Endothelial cell of umbilical vein (primary cell): ENCODE results near the gene PLEKHJ1. TPM values are rescaled to one million over a fixed set of nuclear protein-coding genes. Genes with fewer than 3 reads are reported as not detected.

Source experiments
- BruUV-seq: library from RNA; stranded (reverse); fragments of 400-500 nt; replicated peaks from 2 replicates; lab custom pipeline; 2021; lab: Mats Ljungman, UMichigan
- CTCF ChIA-PET: fragments of 300-600, 350-600 bp; sonication (Branson Sonifier 250); formaldehyde crosslinking; loops from one replicate; lab custom pipeline; 2021; ENCODE audit warnings: antibody characterized with exemption, inconsistent platforms; lab: Charles Lee
- POLR2A ChIA-PET: fragments of 300-600, 350-600 bp; sonication (Branson Sonifier 250); formaldehyde crosslinking; loops from one replicate; lab custom pipeline; 2021; ENCODE audit warnings: antibody characterized with exemption, inconsistent platforms; lab: Charles Lee
- DNase-seq: peaks from one replicate; pipeline ENCODE4 v3.0.0-alpha.2; 2011; ENCODE audit warnings: low read depth, low spot score
- FAIRE-seq: peaks from 2 replicates; lab custom pipeline; 2011; peaks lifted over from hg19 to GRCh38; lab: Jason Lieb, UNC
- H2AFZ ChIP-seq: 2 replicates; pipeline ENCODE4 v1.6.0; 2012; ENCODE audit warnings: low read depth, low read length, control low read depth, inconsistent platforms
- H3K27ac ChIP-seq: 2 replicates; pipeline ENCODE4 v1.5.1; 2011; ENCODE audit warnings: low read depth, mild to moderate bottlenecking, control low read depth, low read length, moderate library complexity; ENCODE audit not compliant: insufficient read depth
- H3K27me3 ChIP-seq, 2 experiments: 2 replicates each; pipeline versions ENCODE4 v1.6.0 to v1.6.1; 2011; ENCODE audit warnings: low read length in 2 of 2, mixed read lengths in 1 of 2; ENCODE audit not compliant: control insufficient read depth in 2 of 2, insufficient read depth in 2 of 2
- H3K36me3 ChIP-seq, 2 experiments: 2 replicates in 1 of 2; 3 replicates in 1 of 2; pipeline ENCODE4 v1.5.1; 2011; ENCODE audit warnings: low read length in 2 of 2, mild to moderate bottlenecking in 1 of 2, moderate library complexity in 1 of 2; ENCODE audit not compliant: control insufficient read depth in 2 of 2, insufficient read depth in 2 of 2; ENCODE audit errors: extremely low read depth in 1 of 2
- H3K4me1 ChIP-seq: 3 replicates; pipeline ENCODE4 v1.5.1; 2011; ENCODE audit warnings: mild to moderate bottlenecking, low read length; ENCODE audit not compliant: control insufficient read depth, insufficient read depth; ENCODE audit errors: extremely low read depth
- H3K4me2 ChIP-seq: 2 replicates; pipeline ENCODE4 v1.6.1; 2011; ENCODE audit warnings: low read length, control low read depth, mixed read lengths; ENCODE audit not compliant: insufficient read depth
- H3K4me3 ChIP-seq, 3 experiments: fragments of 200-600 bp in 1 of 3; sonication (generic), shearing (Covaris generic) in 1 of 3; replicated peaks in 1 of 3; 2 replicates each; pipeline ENCODE4 v1.5.1; 2011 to 2016; ENCODE audit warnings: control low read depth in 3 of 3, low read length in 3 of 3, mild to moderate bottlenecking in 2 of 3, inconsistent platforms in 1 of 3, low read depth in 1 of 3, moderate library complexity in 1 of 3; ENCODE audit not compliant: insufficient read depth in 1 of 3
- H3K79me2 ChIP-seq: 2 replicates; pipeline ENCODE4 v1.6.0; 2012; ENCODE audit warnings: low read length, inconsistent platforms; ENCODE audit not compliant: control insufficient read depth, insufficient read depth
- H3K9ac ChIP-seq: replicated peaks from 2 replicates; pipeline ENCODE3; 2011; ENCODE audit warnings: low read length, control low read depth; ENCODE audit not compliant: insufficient read depth; ENCODE audit errors: extremely low read depth
- H3K9me1 ChIP-seq: replicated peaks from 3 replicates; pipeline ENCODE4 v1.6.0; 2011; ENCODE audit warnings: mild to moderate bottlenecking, low read length; ENCODE audit not compliant: control insufficient read depth, insufficient read depth; ENCODE audit errors: extremely low read depth
- H3K9me3 ChIP-seq: replicated peaks from 2 replicates; pipeline ENCODE4 v1.5.1; 2012; ENCODE audit warnings: low read length, inconsistent platforms; ENCODE audit not compliant: control insufficient read depth, insufficient read depth
- H4K20me1 ChIP-seq: replicated peaks from 2 replicates; pipeline ENCODE3; 2011; ENCODE audit warnings: mild to moderate bottlenecking, low read length; ENCODE audit not compliant: control insufficient read depth, insufficient read depth; ENCODE audit errors: extremely low read depth
- CTCF ChIP-seq, 2 donors: IDR thresholded peaks; 1 replicate in 1 of 2; 2 replicates in 1 of 2; pipeline ENCODE4 v1.5.1; 2011; ENCODE audit warnings: low read length in 2 of 2, mild to moderate bottlenecking in 2 of 2, moderate library complexity in 2 of 2, control low read depth in 1 of 2, inconsistent platforms in 1 of 2, low read depth in 1 of 2; ENCODE audit not compliant: insufficient read depth in 1 of 2; ENCODE audit errors: extremely low read depth in 1 of 2
- EZH2 ChIP-seq: IDR thresholded peaks from 2 replicates; pipeline ENCODE4 v1.6.1; 2012; ENCODE audit warnings: borderline replicate concordance, low read depth, mild to moderate bottlenecking, moderate library complexity, low read length, inconsistent platforms; ENCODE audit not compliant: severe bottlenecking
- FOS ChIP-seq: IDR thresholded peaks from 2 replicates; pipeline ENCODE4 v1.6.1; 2011; ENCODE audit warnings: mild to moderate bottlenecking, low read length, moderate library complexity, borderline replicate concordance; ENCODE audit not compliant: insufficient read depth
- GATA2 ChIP-seq: IDR thresholded peaks from 2 replicates; pipeline ENCODE4 v1.7.0; 2011; ENCODE audit warnings: low read depth, mild to moderate bottlenecking, moderate library complexity, mixed read lengths, low read length; ENCODE audit not compliant: insufficient read length, insufficient read depth
- JUN ChIP-seq: IDR thresholded peaks from 2 replicates; pipeline ENCODE4 v1.6.1; 2011; ENCODE audit warnings: borderline replicate concordance, low read depth; ENCODE audit not compliant: insufficient read length, insufficient read depth
- MAX ChIP-seq: IDR thresholded peaks from 2 replicates; pipeline ENCODE4 v1.6.1; 2011; ENCODE audit not compliant: insufficient read depth, insufficient read length
- MYC ChIP-seq: IDR thresholded peaks from one replicate; pipeline ENCODE4 v1.6.1; 2011; ENCODE audit warnings: mild to moderate bottlenecking, low read depth, low read length
- POLR2A ChIP-seq: IDR thresholded peaks from 2 replicates; pipeline ENCODE4 v1.6.1; 2012; ENCODE audit warnings: low read depth, mild to moderate bottlenecking, control low read depth, low read length
- POLR2AphosphoS5 ChIP-seq: IDR thresholded peaks from 2 replicates; pipeline ENCODE4 v1.6.1; 2012; ENCODE audit warnings: low read depth, mild to moderate bottlenecking, control low read depth, low read length, moderate library complexity; ENCODE audit not compliant: insufficient read depth
- dilution Hi-C: fragments of 300-500 bp; cut with MboI; formaldehyde crosslinking; loops from one replicate; pipeline ENCODE4 v1.15.0; 2019; ENCODE audit warnings: low sequenced_read_pairs; ENCODE audit not compliant: extremely low pct_ligation_motif_present
- intact Hi-C: fragments of 100-400 bp; cut with micrococcal nuclease; formaldehyde crosslinking; loops from one replicate; pipeline ENCODE4 v1.10.0; 2022
- polyA plus RNA-seq, 4 experiments: library from polyadenylated mRNA; depleted of rRNA in 3 of 4; stranded (reverse) in 3 of 4; unstranded in 1 of 4; fragments of >200 nt; gene quantifications; 2 replicates each; pipeline versions ENCODE4 v1.2.1 to v1.2.3, GENCODE V29; 2011 to 2012; ENCODE audit warnings: missing spikeins in 1 of 4
- total RNA-seq: library from RNA; stranded (reverse); gene quantifications from 2 replicates; pipeline ENCODE4 v1.2.3, GENCODE V29; 2021

Gene PLEKHJ1
- total and polyA plus RNA-seq, 2 donors (not counting 3 experiments of a cell fraction or from before 2014, with no cell fraction given): 82.4 to 115 TPM

- no peak overlapping the region for H2AFZ ChIP-seq
- no peak overlapping the region for H3K4me2 ChIP-seq
- intact Hi-C loops (no loop called here), dilution Hi-C loops (no loop called here)
- no TSS peak for BruUV-seq
- FAIRE-seq (no peak), DNase-seq (no peak)
- H3K9me3 ChIP-seq: no peaks in the 10 kb centered on the region
- TF ChIP-seq FOS (no peak), JUN (no peak), MAX (no peak), MYC (no peak), GATA2 (no peak), CTCF (IDR thresholded peaks at IDR 0.05; ENCODE audit: extremely low read depth in 1 of 2, insufficient read depth in 1 of 2, low read depth in 1 of 2, low read length in 2 of 2) (no peak), EZH2 (no peak), POLR2A (no peak), POLR2AphosphoS5 (no peak)
- H3K79me2 ChIP-seq: peaks cover 52% of the 10 kb centered on the region
- no peaks in the 10 kb centered on the region for H3K27me3 ChIP-seq
- H3K9me1 ChIP-seq: no peaks in the 10 kb centered on the region
- H3K4me3 ChIP-seq: no peak overlapping the region
- CTCF ChIA-PET: interaction anchor here (0.9 kb wide), 1 partner anchor 18 kb away, joined by 3 read pairs; no protein-coding TSS in a partner anchor
- peaks cover 35% of the 10 kb centered on the region for H3K4me1 ChIP-seq
- no peaks in the 10 kb centered on the region for H4K20me1 ChIP-seq
- POLR2A ChIA-PET: no interaction called here
- peaks cover 25 to 48% of the 10 kb centered on the region in 2 experiments for H3K36me3 ChIP-seq
- H3K9ac ChIP-seq: no peak overlapping the region
- no peak overlapping the region for H3K27ac ChIP-seq
Measured at GRCh38 chr19:2243274-2244124, 7.4 kb upstream of the PLEKHJ1 start.
